H1 (cell line): ENCODE data around the gene EMX1. TPM values are rescaled to one million over a fixed set of nuclear protein-coding genes. Genes with fewer than 3 reads are reported as not detected.
A peak's percentile ranks its signal among the peaks of the same experiment; 100 is the strongest.

Experiments
- CTCF ChIA-PET: fragments of 300-600 bp; sonication (Branson Sonifier 250); formaldehyde crosslinking; loops from one replicate; lab custom pipeline; 2021; ENCODE audit not compliant: partially characterized antibody; lab: Charles Lee
- POLR2A ChIA-PET: fragments of 300-600 bp; sonication (Branson Sonifier 250); formaldehyde crosslinking; loops from one replicate; lab custom pipeline; 2021; ENCODE audit warnings: inconsistent platforms; ENCODE audit not compliant: partially characterized antibody; lab: Charles Lee
- DNase-seq, 2 experiments: peaks; one replicate each; pipeline versions ENCODE4 v3.0.0 to v3.0.0-alpha.2; 2010 to 2022; ENCODE audit warnings: low spot score in 2 of 2, low read depth in 1 of 2, mixed read lengths in 1 of 2
- FAIRE-seq: peaks from 2 replicates; lab custom pipeline; 2011; peaks lifted over from hg19 to GRCh38; lab: Jason Lieb, UNC
- H2AFZ ChIP-seq: 2 replicates; pipeline ENCODE4 v1.8.1; 2012; ENCODE audit warnings: low read length, inconsistent platforms
- H2AK5ac ChIP-seq: 2 replicates; pipeline ENCODE4 v1.6.1; 2013; ENCODE audit warnings: low read depth, low read length
- H2BK120ac ChIP-seq: replicated peaks from 2 replicates; pipeline ENCODE3; 2013; ENCODE audit warnings: low read depth, low read length, inconsistent platforms
- H2BK12ac ChIP-seq: 2 replicates; pipeline ENCODE4 v1.6.1; 2013; ENCODE audit warnings: low read depth, low read length
- H2BK15ac ChIP-seq: 2 replicates; pipeline ENCODE4 v1.6.1; 2013; ENCODE audit warnings: low read length
- H2BK20ac ChIP-seq: 2 replicates; pipeline ENCODE4 v1.6.1; 2013; ENCODE audit warnings: low read length
- H2BK5ac ChIP-seq: 2 replicates; pipeline ENCODE4 v1.6.1; 2013; ENCODE audit warnings: low read depth, low read length
- H3K14ac ChIP-seq: 2 replicates; pipeline ENCODE4 v1.6.1; 2013; ENCODE audit warnings: inconsistent platforms; ENCODE audit not compliant: insufficient read length
- H3K18ac ChIP-seq: 2 replicates; pipeline ENCODE4 v1.6.1; 2013; ENCODE audit warnings: low read length; ENCODE audit errors: extremely low read depth
- H3K23ac ChIP-seq: 2 replicates; pipeline ENCODE4 v1.6.1; 2013; ENCODE audit warnings: inconsistent platforms; ENCODE audit not compliant: insufficient read length
- H3K23me2 ChIP-seq: 2 replicates; pipeline ENCODE4 v1.6.1; 2013; ENCODE audit warnings: low read depth, low read length
- H3K27ac ChIP-seq: 2 replicates; pipeline ENCODE4 v1.6.1; 2011; ENCODE audit warnings: low read depth, low read length, inconsistent platforms
- H3K27me3 ChIP-seq, 4 experiments: replicated peaks in 1 of 4; 1 replicate in 1 of 4; 2 replicates in 3 of 4; pipeline versions ENCODE4 v1.6.1 to v1.8.1; 2011 to 2013; ENCODE audit warnings: low read length in 3 of 4, mild to moderate bottlenecking in 3 of 4, inconsistent platforms in 2 of 4, mixed read lengths in 2 of 4, moderate library complexity in 1 of 4; ENCODE audit not compliant: control insufficient read depth in 3 of 4, insufficient read depth in 3 of 4; ENCODE audit errors: extremely low read depth in 1 of 4
- H3K36me3 ChIP-seq, 4 experiments: 2 replicates each; pipeline versions ENCODE4 v1.6.1 to v1.8.1; 2011 to 2013; ENCODE audit warnings: mild to moderate bottlenecking in 4 of 4, low read length in 3 of 4, moderate library complexity in 2 of 4, control low read depth in 1 of 4, inconsistent platforms in 1 of 4; ENCODE audit not compliant: insufficient read depth in 4 of 4, control insufficient read depth in 2 of 4
- H3K4ac ChIP-seq: replicated peaks from 2 replicates; pipeline ENCODE3; 2013; ENCODE audit warnings: low read length, low read depth, mixed read lengths, inconsistent platforms; ENCODE audit not compliant: insufficient read length
- H3K4me1 ChIP-seq, 4 experiments: replicated peaks in 1 of 4; 1 replicate in 1 of 4; 2 replicates in 3 of 4; pipeline versions ENCODE4 v1.6.1 to v1.8.1; 2011 to 2013; ENCODE audit warnings: low read length in 3 of 4, inconsistent platforms in 2 of 4, mixed read lengths in 1 of 4; ENCODE audit not compliant: insufficient read depth in 4 of 4, control insufficient read depth in 3 of 4
- H3K4me2 ChIP-seq, 2 experiments: 2 replicates each; pipeline versions ENCODE4 v1.6.1 to v1.8.1; 2011 to 2013; ENCODE audit warnings: low read depth in 2 of 2, low read length in 2 of 2, control low read depth in 1 of 2, inconsistent platforms in 1 of 2, mild to moderate bottlenecking in 1 of 2; ENCODE audit not compliant: insufficient read depth in 1 of 2
- H3K4me3 ChIP-seq, 4 experiments: fragments of 200-600, 300-600 bp in 1 of 4; sonication (generic), shearing (Covaris generic), sonication (Bioruptor Twin) in 1 of 4; 2 replicates each; pipeline versions ENCODE4 v1.5.1 to v1.8.1; 2011 to 2016; ENCODE audit warnings: low read length in 4 of 4, low read depth in 3 of 4, control low read depth in 2 of 4, inconsistent platforms in 2 of 4, mild to moderate bottlenecking in 2 of 4, mixed read lengths in 1 of 4, moderate library complexity in 1 of 4; ENCODE audit not compliant: insufficient read depth in 2 of 4; ENCODE audit errors: extremely low read depth in 1 of 4
- H3K56ac ChIP-seq: replicated peaks from 2 replicates; pipeline ENCODE3; 2013; ENCODE audit warnings: low read depth, mild to moderate bottlenecking, mixed read lengths, low read length, inconsistent platforms; ENCODE audit not compliant: insufficient read length
- H3K79me1 ChIP-seq: 2 replicates; pipeline ENCODE4 v1.6.1; 2013; ENCODE audit warnings: low read depth, low read length, control low read depth
- H3K79me2 ChIP-seq, 2 experiments: 2 replicates each; pipeline versions ENCODE4 v1.6.1 to v1.8.1; 2012 to 2013; ENCODE audit warnings: low read length in 2 of 2, mild to moderate bottlenecking in 2 of 2, inconsistent platforms in 1 of 2; ENCODE audit not compliant: insufficient read depth in 2 of 2, control insufficient read depth in 1 of 2
- H3K9ac ChIP-seq, 4 experiments: replicated peaks in 1 of 4; 1 replicate in 1 of 4; 2 replicates in 3 of 4; pipeline versions ENCODE4 v1.6.1 to v1.8.1; 2011 to 2013; ENCODE audit warnings: low read depth in 3 of 4, low read length in 3 of 4, control low read depth in 2 of 4, mild to moderate bottlenecking in 2 of 4, moderate library complexity in 2 of 4, inconsistent platforms in 1 of 4; ENCODE audit errors: extremely low read depth in 1 of 4
- H3K9me3 ChIP-seq, 2 experiments: 2 replicates each; pipeline versions ENCODE4 v1.6.1 to v1.8.1; 2012 to 2013; ENCODE audit warnings: mild to moderate bottlenecking in 2 of 2, moderate library complexity in 2 of 2, control low read depth in 1 of 2, inconsistent platforms in 1 of 2, low read depth in 1 of 2, low read length in 1 of 2, mixed read lengths in 1 of 2; ENCODE audit not compliant: insufficient read depth in 2 of 2
- H4K20me1 ChIP-seq, 2 experiments: replicated peaks in 1 of 2; 2 replicates each; pipeline versions ENCODE3 to v1.8.1; 2011 to 2013; ENCODE audit warnings: inconsistent platforms in 2 of 2, low read length in 2 of 2, mild to moderate bottlenecking in 1 of 2; ENCODE audit not compliant: insufficient read depth in 2 of 2, control insufficient read depth in 1 of 2
- H4K5ac ChIP-seq: 2 replicates; pipeline ENCODE4 v1.6.1; 2013; ENCODE audit warnings: low read length, low read depth, mixed read lengths, inconsistent platforms; ENCODE audit not compliant: insufficient read length
- H4K8ac ChIP-seq: 2 replicates; pipeline ENCODE4 v1.8.0; 2013; ENCODE audit warnings: mild to moderate bottlenecking, moderate library complexity, low read length, inconsistent platforms; ENCODE audit not compliant: insufficient read depth; ENCODE audit errors: extremely low read depth
- H4K91ac ChIP-seq: replicated peaks from 2 replicates; pipeline ENCODE3; 2013; ENCODE audit warnings: low read length, mixed read lengths, inconsistent platforms; ENCODE audit not compliant: insufficient read length
- JUN ChIP-seq: IDR thresholded peaks from 2 replicates; pipeline ENCODE4 v1.6.1; 2011; ENCODE audit warnings: low read depth, mild to moderate bottlenecking, improper control_type of control experiment, low read length
- SIN3A ChIP-seq, 2 experiments: IDR thresholded peaks in 1 of 2; conservative IDR thresholded peaks in 1 of 2; 2 replicates each; pipeline ENCODE4 v1.6.1; 2011 to 2012; ENCODE audit warnings: low read length in 2 of 2, improper control_type of control experiment in 1 of 2, low read depth in 1 of 2, mild to moderate bottlenecking in 1 of 2
- SIX5 ChIP-seq: IDR thresholded peaks from 2 replicates; pipeline ENCODE4 v1.6.1; 2011; ENCODE audit warnings: mild to moderate bottlenecking, low read depth, low read length
- TCF12 ChIP-seq: IDR thresholded peaks from 2 replicates; pipeline ENCODE4 v1.6.1; 2011; ENCODE audit warnings: low read depth, mild to moderate bottlenecking, low read length
- WGBS, 2 experiments: shearing (Covaris generic) in 1 of 2; methylation state at CpG; one replicate each; pipeline versions ENCODE4 v1.1.6 to v1.1.7; 2013 to 2015; ENCODE audit warnings: low lambda C conversion rate in 2 of 2, mixed read lengths in 2 of 2, inconsistent platforms in 1 of 2, low coverage in 1 of 2, missing lambda C conversion rate in 1 of 2; ENCODE audit not compliant: insufficient replicate concordance in 2 of 2, insufficient coverage in 1 of 2, insufficient read length in 1 of 2; ENCODE audit errors: extremely low coverage in 1 of 2, missing lambda C conversion rate in 1 of 2; 5-methylcytosine and 5-hydroxymethylcytosine counted together
- polyA plus RNA-seq, 7 experiments: library from polyadenylated mRNA; depleted of rRNA in 3 of 7; stranded (reverse) in 5 of 7; unstranded in 2 of 7; fragments of >200 nt in 5 of 7; fragments of 200-250 nt in 2 of 7; gene quantifications; 1 replicate in 5 of 7; 2 replicates in 1 of 7; 4 replicates in 1 of 7; pipeline versions ENCODE4 v1.2.1 to v1.2.3, GENCODE V29; 2011 to 2013; ENCODE audit warnings: missing spikeins in 2 of 7, mixed read lengths in 2 of 7
- total RNA-seq: library from RNA; stranded (reverse); fragmentation: NEBNext Ultra II Directional; extraction: Animal tissue kit (Norgen Biotek cat#: 25700); gene quantifications from 2 replicates; pipeline ENCODE4 v1.2.1, GENCODE V29; 2021

The EMX1 gene
- total and polyA plus RNA-seq, 2 of the 8 experiments (the other 6 are each of a cell fraction or from before 2014, with no cell fraction given) = 2.4 to 4.9 TPM

DNA sequence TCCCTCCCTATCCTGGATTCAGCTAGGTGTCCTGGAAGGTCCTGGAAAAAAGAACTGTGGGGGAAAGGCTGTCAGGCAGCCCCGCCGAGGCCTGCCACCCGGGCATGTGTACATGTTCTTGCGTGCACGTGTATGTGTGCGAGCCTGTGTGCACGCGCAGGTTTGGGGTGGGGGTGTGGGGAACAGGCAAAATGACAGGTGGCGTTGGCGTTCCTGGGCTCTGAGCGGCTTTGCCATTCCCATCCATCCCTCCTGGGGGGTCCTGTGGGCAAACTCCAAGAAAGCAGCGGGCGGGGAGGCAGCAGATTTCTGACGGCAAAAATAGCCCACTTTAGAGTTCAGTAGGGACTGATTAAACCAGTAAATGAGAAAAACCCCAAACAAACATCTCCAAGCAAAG lies 35.6 kb downstream of the EMX1 start:
- peak overlapping the region; percentile 52 for H2BK120ac ChIP-seq
- no peak overlapping the region for H3K9ac ChIP-seq
- no peak overlapping the region for H3K56ac ChIP-seq
- TF ChIP-seq JUN = no peak
- TF ChIP-seq TCF12 = no peak
- no peak for TF ChIP-seq SIN3A (conservative IDR thresholded peaks at IDR 0.05 in 1 of 2, IDR thresholded peaks at IDR 0.05 in 1 of 2; ENCODE audit: low read depth in 1 of 2, low read length in 2 of 2)
- no peak for TF ChIP-seq SIX5
- H3K36me3 ChIP-seq = no peaks in the 10 kb centered on the region
- no peak overlapping the region for H3K14ac ChIP-seq
- H2BK20ac ChIP-seq = peak overlapping the region; percentile 99
- no peaks in the 10 kb centered on the region for H3K9me3 ChIP-seq
- no peaks in the 10 kb centered on the region; the same call in 1 of the 2 replicates for H3K79me1 ChIP-seq
- no peak overlapping the region for H2AFZ ChIP-seq
- H2AK5ac ChIP-seq = peak overlapping the region; percentile 95; the same call in 1 of the 2 replicates
- no peaks in the 10 kb centered on the region for H3K23me2 ChIP-seq
- H3K4me3 ChIP-seq = no peak overlapping the region
- peak overlapping the region; percentile 57; the same call in 1 of the 2 replicates for H3K18ac ChIP-seq
- H3K4me2 ChIP-seq = no peak overlapping the region
- H3K4me1 ChIP-seq = peaks cover 3 to 24% (median 17%) of the 10 kb centered on the region in 4 experiments
- H4K91ac ChIP-seq = peak overlapping the region; percentile 89
- H4K5ac ChIP-seq = no peak overlapping the region
- no peak overlapping the region for H3K23ac ChIP-seq
- H3K4ac ChIP-seq = peak overlapping the region; percentile 83
- peak overlapping the region; percentile 100; the same call in 1 of the 2 replicates for H2BK5ac ChIP-seq
- no peak overlapping the region for H4K8ac ChIP-seq
- H3K27ac ChIP-seq = no peak overlapping the region
- no peaks in the 10 kb centered on the region for H4K20me1 ChIP-seq
- peaks cover 0 to 1% (median 0%) of the 10 kb centered on the region in 4 experiments; a peak in 1 of 7 replicates for H3K27me3 ChIP-seq
- CTCF ChIA-PET = interaction anchor here (0.6 to 25.6 kb wide), 16 partner anchors 9 to 203 kb away, joined by 3 to 490 read pairs (median 6); partner anchors contain the start of genes EMX1 and SPR
- FAIRE-seq (no peak), DNase-seq (no peak)
- no peaks in the 10 kb centered on the region for H3K79me2 ChIP-seq
- peak overlapping the region; percentile 99; the same call in 1 of the 2 replicates for H2BK12ac ChIP-seq
- POLR2A ChIA-PET = interaction anchor here (0.7 to 5.0 kb wide), 6 partner anchors 10 to 57 kb away, joined by 3 to 29 read pairs (median 6); partner anchors contain the start of gene EMX1
- H2BK15ac ChIP-seq = peak overlapping the region; percentile 50; the same call in 1 of the 2 replicates
- WGBS, 2 experiments = 92% methylated on average over 14 of the region's 14 CpGs; no CpG with 5 or more reads in 1 of the 2 experiments
